ENCODE data around the gene RCAN2. TPM values are rescaled to one million over a fixed set of nuclear protein-coding genes. Genes with fewer than 3 reads are reported as not detected.

Gene RCAN2
- total RNA-seq, 1 donor from 2014 or later: 11.7 TPM

DNA sequence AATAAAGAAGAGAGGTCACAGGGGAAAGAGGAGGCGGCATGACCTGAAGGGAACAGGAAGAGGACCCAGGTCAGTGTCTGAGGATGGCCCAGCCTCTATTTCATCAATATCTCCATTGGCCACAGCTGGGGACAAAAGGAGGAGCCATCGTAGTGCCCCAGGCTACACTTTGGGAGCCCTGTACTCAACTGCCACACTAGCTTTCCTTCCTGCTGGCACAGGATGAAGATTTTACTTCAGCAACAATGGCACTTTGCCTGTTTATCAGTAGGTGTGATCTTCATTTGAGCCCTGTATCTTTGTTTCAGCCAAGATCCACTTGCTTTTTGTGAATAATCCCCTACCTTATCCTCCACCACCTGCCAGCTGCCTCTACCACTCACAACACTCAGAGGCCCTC, 35.4 kb upstream of the RCAN2 start:
- no peak for TF ChIP-seq CTCF (IDR thresholded peaks at IDR 0.05)
- ATAC-seq: no peak
- Histone ChIP-seq H3K9me3 (no peaks in the 10 kb centered on the region), H3K36me3 (no peaks in the 10 kb centered on the region), H3K4me1 (no peaks in the 10 kb centered on the region), H3K27ac (no peak overlapping the region), H3K27me3 (no peaks in the 10 kb centered on the region), H3K4me3 (no peak overlapping the region)
- intact Hi-C loops (cut with DNase I): no loop called here
- no peak for DNase-seq

- Histone ChIP-seq H3K27me3 (no peaks in the 10 kb centered on the region), H3K4me3 (no peak overlapping the region), H3K9me3 (no peaks in the 10 kb centered on the region), H3K27ac (no peak overlapping the region), H3K36me3 (no peaks in the 10 kb centered on the region), H3K4me1 (no peaks in the 10 kb centered on the region)
- intact Hi-C loops (cut with DNase I): no loop called here
- ATAC-seq (no peak), DNase-seq (no peak)
- no peak for TF ChIP-seq CTCF (IDR thresholded peaks at IDR 0.05)
Measured at GRCh38 chr6:46525583-46525982, 34.3 kb upstream of the RCAN2 start.

DNA sequence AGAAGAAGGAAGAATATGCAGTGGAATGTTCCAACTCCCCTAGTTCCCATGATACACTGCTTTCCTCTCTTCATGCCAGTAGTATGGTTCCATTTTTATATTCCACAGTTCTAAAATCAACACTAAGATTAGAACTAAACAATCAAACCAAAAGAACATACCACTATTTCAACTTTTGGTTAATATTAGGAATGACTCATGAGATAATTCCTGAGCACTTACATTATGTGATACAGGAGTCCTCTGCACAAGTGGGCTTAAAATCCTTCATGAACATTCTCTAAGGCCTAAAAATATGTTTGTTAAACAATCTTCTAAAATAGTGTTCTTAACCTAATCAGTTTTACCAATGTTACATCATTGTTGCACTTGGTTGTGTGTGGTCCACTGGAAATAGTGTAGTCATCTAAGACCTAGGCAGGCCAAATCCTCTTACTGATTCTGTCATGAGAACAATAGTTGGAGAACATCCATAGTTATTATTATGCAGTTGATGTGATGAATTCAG, 30.3 kb upstream of the RCAN2 start:
- H3K27ac ChIP-seq: no peak overlapping the region
- no peaks in the 10 kb centered on the region for H3K27me3 ChIP-seq
- TF ChIP-seq CTCF (IDR thresholded peaks at IDR 0.05): no peak
- DNase-seq (no peak), ATAC-seq (no peak)
- intact Hi-C loops (cut with DNase I): no loop called here
- H3K4me3 ChIP-seq: no peak overlapping the region
- H3K36me3 ChIP-seq: no peaks in the 10 kb centered on the region
- no peaks in the 10 kb centered on the region for H3K4me1 ChIP-seq
- H3K9me3 ChIP-seq: no peaks in the 10 kb centered on the region

DNA sequence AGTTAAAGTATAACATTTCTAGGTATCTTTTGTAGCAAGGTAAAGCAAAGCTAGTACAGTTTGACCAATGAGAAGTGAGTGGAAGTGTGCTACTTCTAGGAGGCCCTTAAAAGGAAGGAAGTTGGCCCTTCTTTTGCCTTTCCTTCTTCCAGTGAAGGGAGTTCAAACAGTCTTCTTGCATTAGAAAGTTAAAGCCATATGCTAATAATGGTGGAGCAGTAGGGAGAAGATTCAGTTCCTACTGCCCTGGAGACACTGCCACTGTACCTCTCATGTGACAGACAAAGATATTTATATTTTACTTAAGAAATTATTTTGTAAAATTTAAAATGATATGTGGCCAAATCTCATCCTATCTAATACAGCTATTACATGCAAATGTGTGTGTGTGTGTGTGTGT, 26.0 kb upstream of the RCAN2 start:
- Histone ChIP-seq H3K27ac (no peak overlapping the region), H3K36me3 (no peaks in the 10 kb centered on the region), H3K4me1 (no peaks in the 10 kb centered on the region), H3K4me3 (no peak overlapping the region), H3K27me3 (no peaks in the 10 kb centered on the region), H3K9me3 (no peaks in the 10 kb centered on the region)
- TF ChIP-seq CTCF (IDR thresholded peaks at IDR 0.05): no peak
- intact Hi-C loops (cut with DNase I): no loop called here
- no peak for DNase-seq
- no peak for ATAC-seq

DNA sequence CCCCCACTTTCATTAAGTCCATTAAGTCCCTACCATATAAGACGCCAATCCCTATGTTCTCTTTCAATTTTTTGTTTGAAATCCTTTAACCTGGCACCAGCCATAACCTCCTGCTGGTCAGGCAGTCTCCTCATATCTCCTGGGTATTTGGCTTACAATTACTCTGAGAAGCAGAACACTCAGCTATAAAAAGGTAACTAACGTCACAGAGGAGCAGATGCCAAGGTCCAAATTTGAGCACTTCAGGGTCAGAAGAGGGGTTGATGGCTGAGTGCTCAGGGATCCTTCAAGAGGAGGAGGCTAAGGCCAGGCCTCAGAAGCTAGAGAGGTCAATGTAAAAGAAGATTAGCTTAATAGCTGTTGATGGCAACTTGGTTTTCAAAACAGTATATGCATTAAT, 22.3 kb upstream of the RCAN2 start:
- intact Hi-C loops (cut with DNase I): no loop called here
- no peaks in the 10 kb centered on the region for H3K27me3 ChIP-seq
- H3K9me3 ChIP-seq: no peaks in the 10 kb centered on the region
- DNase-seq (no peak), ATAC-seq (no peak)
- H3K4me1 ChIP-seq: peaks cover 8% of the 10 kb centered on the region
- TF ChIP-seq CTCF (IDR thresholded peaks at IDR 0.05): no peak
- H3K27ac ChIP-seq: no peak overlapping the region
- no peaks in the 10 kb centered on the region for H3K36me3 ChIP-seq
- H3K4me3 ChIP-seq: no peak overlapping the region

DNA sequence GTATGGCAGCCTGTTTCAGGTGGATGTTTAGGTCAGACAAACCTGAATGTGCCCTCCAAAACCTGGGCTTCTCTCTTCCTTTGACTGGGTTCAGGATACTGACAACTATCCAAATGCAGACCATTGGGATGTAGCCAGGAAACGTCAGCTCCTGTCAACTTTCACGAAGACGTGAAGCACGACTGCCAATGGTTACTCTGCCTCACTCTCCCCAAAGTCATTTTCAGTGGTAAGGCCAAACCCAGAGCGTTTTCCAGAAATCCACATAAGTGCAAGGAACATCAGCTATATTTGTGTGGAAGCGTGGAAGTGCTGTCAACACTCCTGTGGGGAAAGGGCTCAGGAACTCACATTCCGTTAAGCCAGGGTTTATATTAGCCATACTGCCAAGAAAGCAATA, 20.1 kb upstream of the RCAN2 start:
- intact Hi-C loops (cut with DNase I): no loop called here
- Histone ChIP-seq H3K27ac (peak overlapping the region; percentile 3), H3K4me3 (no peak overlapping the region), H3K9me3 (no peaks in the 10 kb centered on the region), H3K4me1 (peaks cover 8% of the 10 kb centered on the region), H3K36me3 (no peaks in the 10 kb centered on the region), H3K27me3 (no peaks in the 10 kb centered on the region)
- no peak for ATAC-seq
- no peak for TF ChIP-seq CTCF (IDR thresholded peaks at IDR 0.05)
- no peak for DNase-seq

All from upper lobe of right lung (tissue), 1 donor.